Omental fat pad (tissue), 4 donors: ENCODE data around the gene ERBB2. TPM values are rescaled to one million over a fixed set of nuclear protein-coding genes. Genes with fewer than 3 reads are reported as not detected.

Experiments used
- ATAC-seq: fragments of 150-250 bp; one replicate; pipeline ENCODE4 v1.9.1; 2016; ENCODE audit warnings: mild to moderate bottlenecking, moderate library complexity; ENCODE audit not compliant: low FRiP score
- DNase-seq: peaks from one replicate; pipeline ENCODE4 v3.0.0-alpha.2; 2019; ENCODE audit warnings: low spot score
- CTCF ChIP-seq, 3 donors: fragments of 450-650 bp; IDR thresholded peaks; one replicate each; pipeline ENCODE4 v1.5.1; 2016 to 2017; ENCODE audit warnings: antibody characterized with exemption in 3 of 3, mild to moderate bottlenecking in 3 of 3, moderate library complexity in 2 of 3
- total RNA-seq, 4 donors: library from RNA; depleted of rRNA; stranded (reverse); fragments of >200 nt; gene quantifications; one replicate each; pipeline ENCODE4 v1.1.0, GENCODE V29; 2016

ERBB2 gene
- total RNA-seq, 4 donors from 2014 or later: 13.8 to 23.8 (median 15.7) TPM

DNA sequence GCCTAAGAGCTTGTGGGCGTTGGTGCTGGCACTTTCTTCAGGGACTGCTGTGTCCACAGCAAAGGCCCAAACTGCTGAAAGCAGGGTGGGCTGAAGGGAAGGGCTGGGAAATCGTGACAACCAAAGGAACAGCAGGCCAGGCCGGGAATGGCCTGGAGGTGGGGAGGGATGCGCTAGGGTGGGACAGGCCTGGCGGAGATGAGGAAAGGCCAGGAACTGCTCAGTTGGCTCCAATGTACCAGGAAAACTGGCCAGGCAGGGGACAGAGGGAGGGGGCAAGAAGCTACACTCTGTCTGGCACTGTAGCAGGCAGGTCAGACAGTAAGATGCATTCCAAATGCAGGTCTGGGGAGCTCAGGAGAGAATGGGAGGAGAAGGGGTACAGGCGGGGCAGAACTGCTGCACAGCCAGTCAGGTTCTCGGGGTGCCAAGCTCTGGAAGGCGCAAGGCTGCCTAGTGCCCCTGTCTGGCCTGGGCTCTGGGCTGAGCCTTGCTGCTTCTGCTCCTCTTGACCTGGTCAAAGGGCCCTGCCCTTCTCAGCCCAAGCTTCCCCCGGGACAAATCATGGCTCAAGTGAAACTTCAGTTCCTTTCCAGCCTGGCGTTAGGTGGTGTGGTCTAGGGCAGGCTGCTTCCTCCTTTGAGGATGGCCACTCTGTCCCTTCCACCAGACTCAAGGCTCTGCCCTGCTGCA lies 24.3 kb upstream of the ERBB2 start:
- TF ChIP-seq CTCF (IDR thresholded peaks at IDR 0.05): no peak
- ATAC-seq: no peak
- DNase-seq: no peak

DNA sequence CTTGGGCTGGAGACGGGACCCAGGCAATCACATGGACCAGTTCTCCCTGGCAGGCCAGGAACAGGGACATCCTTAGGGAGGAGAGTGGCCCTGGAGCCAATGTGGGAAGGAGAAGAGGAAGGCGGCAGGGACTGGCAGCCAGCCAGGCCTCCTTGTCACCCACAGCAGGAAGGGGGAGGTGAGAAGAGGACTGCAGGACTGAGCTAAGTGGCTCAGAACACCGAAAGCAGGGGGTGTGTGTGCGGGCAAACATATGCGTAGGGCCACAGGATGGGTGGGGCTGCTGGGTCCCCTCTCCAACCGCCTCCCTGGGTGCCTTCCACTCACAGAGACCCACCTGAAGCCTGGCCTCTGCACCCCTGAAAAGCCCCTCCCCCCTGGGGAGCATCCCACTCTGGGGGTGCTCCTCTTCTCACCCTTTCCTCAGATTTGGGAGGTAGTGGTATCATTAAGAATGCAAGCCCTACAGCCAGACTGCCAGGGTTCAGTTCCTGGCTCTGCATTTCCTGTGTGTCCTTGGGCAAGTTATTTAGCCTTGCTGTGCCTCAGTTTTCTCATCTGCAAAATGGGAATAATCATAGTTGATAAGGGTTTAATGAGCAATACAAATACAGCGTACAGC lies 23.6 kb upstream of the ERBB2 start:
- ATAC-seq (no peak), DNase-seq (no peak)
- TF ChIP-seq CTCF (IDR thresholded peaks at IDR 0.05): no peak

DNA sequence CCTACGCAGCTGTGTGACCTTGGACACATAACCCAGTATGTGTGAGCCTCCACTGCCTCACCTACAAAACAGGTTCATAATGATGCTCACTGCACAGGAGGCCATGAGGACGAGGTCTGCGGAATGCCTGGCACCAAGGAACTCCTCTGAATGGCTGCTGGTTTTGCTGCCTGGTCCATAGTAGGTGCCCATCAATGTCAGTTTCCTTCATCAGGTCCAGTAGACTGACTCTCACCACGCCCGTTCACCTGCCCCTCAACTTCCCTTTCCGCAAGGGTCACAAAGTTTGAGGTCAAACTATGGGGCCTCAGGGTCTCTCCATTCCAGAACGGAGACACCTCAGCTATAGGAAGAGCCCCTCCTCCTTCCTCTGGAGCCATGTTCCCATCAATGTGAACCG lies 22.8 kb upstream of the ERBB2 start:
- no peak for TF ChIP-seq CTCF (IDR thresholded peaks at IDR 0.05)
- no peak for ATAC-seq
- DNase-seq: no peak

DNA sequence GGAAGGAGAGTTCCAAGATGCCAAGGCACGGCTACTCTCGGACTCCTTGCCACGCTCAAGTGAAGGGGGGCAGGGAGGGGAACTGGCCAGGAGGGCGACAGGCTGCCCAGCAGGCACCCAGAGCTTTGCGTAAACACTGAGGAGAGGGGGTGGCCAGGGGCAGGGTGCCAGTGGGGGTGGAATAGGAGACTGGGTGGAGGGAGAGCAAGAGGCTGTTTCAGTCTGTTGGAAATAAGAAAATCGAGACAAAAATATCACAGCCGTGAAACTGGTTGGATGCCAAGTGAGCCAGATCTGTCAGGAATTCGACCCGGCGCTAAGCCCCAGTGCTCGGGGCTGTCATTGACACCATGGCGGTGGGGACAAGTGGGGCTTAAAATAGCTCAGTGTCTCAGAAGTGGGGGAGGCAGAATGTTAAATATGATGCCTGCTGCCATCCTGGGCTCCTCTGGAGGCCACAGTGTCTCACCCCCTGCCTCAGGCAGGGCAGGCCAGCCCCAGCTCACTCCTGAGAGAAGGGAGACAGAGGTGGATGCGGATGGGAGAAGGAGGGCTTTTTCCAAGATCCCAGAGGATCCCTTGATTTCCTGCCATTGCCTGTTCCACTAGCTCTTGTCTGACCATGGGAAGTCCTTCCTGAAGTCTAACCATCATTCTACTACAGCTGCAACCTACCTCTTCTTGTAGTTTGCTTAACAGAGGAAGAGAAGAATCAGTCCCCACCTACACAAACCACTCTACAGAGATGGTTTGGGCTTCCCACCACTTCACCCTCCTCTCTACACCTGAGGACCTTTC lies 22.1 kb upstream of the ERBB2 start:
- no peak for TF ChIP-seq CTCF (IDR thresholded peaks at IDR 0.05)
- DNase-seq (no peak), ATAC-seq (no peak)

- no peak for ATAC-seq
- no peak for DNase-seq
- TF ChIP-seq CTCF (IDR thresholded peaks at IDR 0.05): no peak
Observed at GRCh38 chr17:39678340-39679116, 21.3 kb upstream of the ERBB2 start.

GRCh38 chr17:39679521-39680192 lies 20.2 kb upstream of the ERBB2 start:
- no peak for DNase-seq
- ATAC-seq: no peak
- TF ChIP-seq CTCF (IDR thresholded peaks at IDR 0.05): no peak
